ENCODE results near the gene MTMR1.

MTMR1 gene

DNA sequence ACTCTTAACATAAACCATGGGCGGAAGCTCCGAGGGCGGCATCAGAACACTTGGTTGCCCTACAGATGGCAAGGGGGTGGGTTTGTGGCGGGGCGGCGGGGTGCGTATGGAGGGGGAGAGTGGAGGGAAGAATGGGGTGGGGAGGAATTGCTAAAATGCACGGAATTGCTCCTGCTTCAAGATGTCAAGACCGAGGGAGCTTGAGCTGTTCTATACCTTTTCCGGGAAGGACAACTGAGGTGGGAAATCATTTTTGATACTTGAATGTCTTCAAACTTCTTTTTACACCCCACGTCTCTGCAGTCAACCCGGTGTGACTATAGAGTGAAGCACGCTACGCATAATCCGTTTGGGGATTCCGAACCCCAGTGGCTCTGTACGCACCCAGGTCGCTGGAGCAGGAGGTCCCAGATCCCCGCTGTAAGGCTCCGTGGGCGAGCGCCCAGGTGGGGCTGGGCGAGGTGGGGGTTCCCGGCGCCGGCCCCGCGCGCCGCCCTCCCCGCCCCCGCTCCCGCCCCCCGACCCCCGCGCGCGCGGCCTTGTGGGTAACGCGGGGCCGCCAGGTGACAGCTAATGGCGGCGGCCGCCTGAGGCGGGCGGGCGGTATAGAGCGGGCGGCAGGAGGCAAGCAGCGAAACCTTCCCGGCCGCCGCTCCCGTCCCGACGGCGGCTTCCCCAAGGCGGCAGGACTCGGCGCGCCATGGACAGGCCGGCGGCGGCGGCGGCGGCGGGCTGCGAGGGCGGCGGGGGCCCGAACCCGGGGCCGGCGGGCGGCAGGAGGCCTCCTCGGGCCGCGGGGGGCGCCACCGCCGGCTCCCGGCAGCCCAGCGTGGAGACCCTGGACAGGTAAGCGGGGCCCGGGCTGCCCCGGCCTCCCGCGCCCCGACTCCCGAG is at the start of gene MTMR1:
Gene MTMR1, plus strand, starts transcription at position 566 of the 894 bp plus-strand sequence. Its CDS starts 135 bp downstream, at position 701.
- no peak for DNase-seq

DNA sequence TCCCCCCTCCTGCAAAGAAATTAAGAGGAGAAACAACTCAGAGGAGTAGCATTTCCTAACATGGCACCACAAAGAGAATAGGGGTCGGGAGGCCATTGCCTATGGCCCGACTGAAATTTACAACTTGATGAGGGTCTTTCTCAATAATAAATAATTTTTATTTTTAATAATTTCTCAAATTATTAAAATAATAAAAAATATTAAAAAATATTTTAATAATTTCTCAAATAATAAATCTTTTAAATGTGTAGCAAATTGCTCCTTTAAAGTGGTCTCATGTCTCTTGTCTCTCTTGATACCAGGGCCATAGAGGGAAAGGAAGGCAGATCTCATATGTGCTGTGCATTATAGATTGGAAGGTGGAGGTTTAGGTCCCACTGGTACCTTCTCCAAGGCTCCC is 49.2 kb upstream of the MTMR1 start:
- DNase-seq, result no peak

DNA sequence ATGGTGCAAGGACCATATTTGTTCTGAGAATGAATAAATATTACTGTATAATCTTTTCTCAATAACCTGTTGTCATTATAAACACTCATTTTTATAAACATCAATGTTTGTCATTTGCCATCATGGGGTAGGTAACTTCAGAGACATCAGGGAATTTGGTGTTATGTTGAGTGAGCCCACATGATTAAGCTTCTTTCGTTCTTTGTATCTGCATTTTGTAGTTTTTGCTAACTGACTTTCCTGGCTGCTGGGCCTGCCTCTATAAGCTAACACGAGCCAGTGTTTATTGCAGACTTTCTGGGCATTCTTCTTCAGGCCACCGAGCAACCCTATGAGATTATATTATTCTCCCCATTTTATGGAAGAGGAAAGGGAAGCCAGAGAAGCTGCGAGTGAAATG is 48.8 kb upstream of the MTMR1 start:
- DNase-seq, result no peak

DNA sequence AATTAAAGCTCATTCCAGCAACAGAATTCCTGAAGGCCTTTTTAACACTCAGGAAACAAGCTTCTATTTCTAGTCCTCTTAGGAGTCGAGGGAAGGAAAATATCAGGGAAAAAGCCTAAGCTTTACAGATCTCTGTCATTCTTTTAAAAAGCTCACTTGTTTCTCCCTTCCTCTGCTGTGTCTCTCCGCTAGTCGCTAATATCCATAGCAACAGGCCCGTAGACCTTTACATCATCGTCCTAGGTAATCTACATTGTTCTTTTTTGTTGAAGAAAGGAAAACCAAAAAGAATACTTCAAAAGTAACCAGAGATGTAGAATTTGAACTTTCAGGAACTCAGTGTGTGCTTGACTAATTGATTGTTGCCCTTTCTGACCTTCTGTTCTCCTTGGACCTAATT is 45.9 kb upstream of the MTMR1 start:
- no peak for DNase-seq

DNA sequence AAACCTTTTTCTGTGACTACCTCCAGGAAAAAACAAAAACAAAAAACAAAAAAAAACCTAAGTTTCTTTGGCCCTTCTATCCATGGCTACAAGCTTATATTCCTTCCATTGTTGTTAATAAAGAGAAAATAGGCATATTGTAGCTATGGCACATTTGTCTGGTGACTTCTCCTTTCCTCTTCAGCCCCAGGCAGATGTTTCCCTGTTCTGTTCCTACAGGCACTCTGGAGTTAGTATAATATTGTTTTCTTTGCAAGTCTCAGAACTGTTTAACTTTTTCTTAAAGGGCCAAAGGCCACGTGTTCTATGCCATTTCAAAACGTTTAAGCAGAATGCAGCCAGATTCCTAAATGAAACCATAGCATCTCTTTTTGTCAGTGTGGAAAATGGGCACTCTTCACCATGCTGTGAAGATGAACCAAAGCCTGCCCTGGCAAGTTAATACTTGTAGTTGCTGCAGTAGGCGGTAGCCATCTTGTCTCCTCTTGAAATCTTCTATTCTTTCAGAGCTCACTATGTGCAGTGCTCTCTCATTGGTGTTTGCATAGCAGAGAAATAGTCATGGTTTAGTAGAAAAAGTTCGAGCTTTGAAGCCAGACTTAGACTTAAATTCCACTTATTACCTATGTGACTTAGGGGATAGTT is 44.8 kb upstream of the MTMR1 start:
- no peak for DNase-seq

DNA sequence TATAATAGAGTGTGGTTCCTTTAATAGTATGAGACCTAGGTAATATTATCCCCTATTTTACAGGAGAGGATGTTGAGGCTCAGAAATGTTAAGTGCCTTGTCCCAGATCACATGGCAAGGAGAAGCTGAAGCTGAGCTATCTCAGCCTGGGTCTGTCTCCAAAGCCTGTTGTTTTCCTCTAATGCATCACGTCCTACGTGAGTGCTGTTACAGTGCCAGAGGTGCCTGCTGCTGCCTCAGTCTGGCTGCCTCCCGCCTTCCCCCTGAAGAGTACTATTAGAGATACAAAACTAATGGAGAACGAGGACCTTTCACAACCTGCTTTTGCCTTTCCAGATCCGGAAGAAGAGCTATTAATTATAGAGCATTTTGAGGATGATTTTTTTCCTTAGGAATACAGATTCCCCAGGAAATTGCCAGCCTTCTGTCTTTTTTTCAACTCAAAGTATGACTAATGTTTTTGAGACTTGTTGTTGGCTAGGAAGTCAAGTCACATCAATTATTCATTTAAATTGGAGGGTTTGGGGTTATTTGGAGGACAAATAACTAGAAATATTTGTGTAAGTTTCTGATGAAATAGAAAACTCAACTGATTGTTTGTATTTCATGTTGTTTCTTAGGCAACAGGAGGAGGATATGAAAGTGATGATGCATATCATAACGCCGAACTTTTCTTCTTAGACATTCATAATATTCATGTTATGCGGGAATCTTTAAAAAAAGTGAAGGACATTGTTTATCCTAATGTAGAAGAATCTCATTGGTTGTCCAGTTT is 43.9 kb upstream of the MTMR1 start:
- no peak for DNase-seq

DNA sequence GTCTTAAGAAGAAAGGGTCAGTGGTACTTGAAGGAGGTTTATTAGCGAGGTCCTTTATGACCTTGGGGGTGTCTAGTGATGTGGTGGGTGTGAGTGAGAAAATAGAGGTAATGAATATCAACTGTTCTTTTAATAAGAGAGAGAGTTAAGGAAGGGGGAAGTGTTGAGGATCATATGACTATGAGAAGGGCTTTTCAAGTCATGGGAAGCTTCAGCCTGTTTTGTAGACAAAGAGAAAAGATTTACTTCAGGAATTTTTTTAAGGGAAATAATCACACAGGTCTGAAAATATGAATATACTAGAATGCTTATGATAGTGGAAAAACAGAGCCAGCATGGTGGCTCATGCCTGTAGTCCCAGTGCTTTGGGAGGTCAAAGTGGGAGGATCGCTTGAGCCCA is 41.3 kb upstream of the MTMR1 start:
- DNase-seq, result no peak

DNA sequence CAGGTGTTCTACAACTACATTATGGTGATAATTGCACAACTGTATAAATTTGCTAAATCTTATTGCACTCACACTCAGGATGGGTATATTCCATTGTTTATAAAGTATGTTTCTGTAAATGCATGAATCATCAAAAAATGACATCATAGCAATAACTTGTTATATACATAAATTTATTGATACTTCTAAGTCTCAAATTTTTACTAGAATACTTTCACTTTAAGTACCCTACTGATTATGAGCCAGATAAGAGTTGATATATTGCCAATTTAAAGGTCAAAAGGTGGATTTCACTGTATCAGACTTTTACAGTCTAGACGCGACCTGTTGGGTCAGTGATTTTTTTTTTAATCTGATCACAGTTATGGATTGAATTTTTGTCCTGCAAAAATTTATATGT is 37.4 kb upstream of the MTMR1 start:
- no peak for DNase-seq

DNA sequence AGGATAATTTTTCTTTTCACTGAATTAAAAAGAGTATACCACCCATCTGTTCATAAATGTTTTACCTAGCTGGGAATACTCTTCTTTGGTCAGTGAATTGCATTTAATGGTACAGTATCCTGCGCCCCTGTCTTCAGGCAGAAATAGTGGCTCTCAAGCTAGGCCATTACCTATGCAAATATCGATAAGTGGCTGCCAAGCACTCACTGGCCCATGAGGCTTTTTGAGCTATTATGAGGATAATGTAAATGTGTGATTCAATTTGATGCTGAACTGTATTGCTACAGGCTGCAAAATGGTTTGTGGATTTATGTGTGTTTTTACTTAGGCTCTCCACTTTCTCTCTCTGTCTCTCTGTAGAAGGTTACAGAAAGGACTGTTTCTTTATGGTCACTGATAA is 30.1 kb upstream of the MTMR1 start:
- DNase-seq, result no peak

DNA sequence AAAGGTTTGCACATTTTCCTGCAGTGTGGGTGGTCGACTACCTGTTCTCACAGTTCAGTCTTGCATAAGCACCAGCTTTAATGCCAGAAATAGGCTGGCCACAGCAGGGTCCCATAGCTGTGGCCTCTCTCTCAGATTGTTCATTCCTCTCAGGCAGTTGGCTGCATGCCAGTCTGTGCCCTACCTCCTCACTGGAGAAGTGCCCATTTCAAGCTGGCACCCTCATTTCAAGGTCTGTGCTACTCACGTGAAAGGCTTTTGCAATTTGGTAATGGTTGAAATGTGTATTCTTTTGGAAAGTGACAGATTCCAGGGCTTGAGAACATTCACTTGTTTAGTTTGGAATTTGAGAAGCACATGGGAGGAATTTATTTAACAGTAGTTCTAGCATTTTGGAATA is 28.9 kb upstream of the MTMR1 start:
- no peak for DNase-seq

DNA sequence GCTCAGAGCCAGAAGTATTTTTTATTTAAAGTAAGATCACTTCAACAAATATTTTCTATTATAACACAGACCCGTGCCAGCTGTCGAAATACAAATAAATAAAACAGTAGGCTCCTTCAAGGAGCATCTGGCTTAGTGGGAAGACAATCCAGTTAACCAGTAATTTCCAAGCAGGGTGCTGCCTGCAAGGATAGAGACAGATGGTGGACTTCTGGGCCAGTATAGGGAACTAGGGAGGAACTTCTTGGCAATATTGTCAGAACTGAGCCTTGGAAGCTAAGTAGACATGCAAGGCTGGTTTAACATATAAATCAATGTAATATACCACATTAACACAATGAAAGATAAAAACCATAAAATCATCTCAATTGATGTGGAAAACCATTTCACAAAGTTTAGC is 17.0 kb upstream of the MTMR1 start:
- DNase-seq, result no peak

DNA sequence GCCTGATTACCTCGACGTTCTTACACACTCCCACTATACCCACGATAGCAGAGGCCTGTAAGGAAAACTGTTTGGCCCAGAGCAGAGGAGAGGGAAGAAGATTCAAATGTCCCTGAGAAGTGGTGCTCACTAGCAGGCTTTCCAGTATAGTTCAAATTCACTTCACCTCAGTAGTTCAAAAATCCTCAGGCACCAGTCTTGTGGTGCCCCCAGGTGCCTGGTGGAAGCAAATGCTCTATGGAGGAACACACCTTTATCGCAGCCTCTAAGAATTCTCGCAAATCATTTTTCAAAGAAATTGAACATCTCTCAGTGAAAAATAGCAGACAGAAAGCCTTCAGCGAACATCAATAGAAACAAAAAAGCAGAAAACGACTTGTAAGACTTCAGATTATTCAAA is 12.2 kb upstream of the MTMR1 start:
- no peak for DNase-seq

DNA sequence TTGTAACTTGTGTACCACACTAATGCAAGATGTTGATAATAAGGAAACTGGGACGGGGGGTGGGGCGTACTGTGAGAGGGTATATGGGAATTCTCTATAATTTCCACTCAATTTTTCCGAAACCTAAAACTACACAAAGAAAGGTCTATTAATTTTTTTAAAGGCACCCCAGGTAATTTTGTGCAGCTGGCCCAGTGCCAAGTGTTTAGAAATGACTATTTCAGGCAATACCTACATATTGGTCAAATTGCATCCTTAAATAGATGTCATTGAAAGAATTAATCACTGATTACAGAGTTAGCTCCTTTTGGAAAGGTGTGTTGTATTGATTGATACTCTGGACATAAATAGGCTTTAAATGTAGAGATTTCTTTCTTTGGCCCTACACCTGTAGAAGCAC is 10.1 kb upstream of the MTMR1 start:
- DNase-seq, result no peak

DNA sequence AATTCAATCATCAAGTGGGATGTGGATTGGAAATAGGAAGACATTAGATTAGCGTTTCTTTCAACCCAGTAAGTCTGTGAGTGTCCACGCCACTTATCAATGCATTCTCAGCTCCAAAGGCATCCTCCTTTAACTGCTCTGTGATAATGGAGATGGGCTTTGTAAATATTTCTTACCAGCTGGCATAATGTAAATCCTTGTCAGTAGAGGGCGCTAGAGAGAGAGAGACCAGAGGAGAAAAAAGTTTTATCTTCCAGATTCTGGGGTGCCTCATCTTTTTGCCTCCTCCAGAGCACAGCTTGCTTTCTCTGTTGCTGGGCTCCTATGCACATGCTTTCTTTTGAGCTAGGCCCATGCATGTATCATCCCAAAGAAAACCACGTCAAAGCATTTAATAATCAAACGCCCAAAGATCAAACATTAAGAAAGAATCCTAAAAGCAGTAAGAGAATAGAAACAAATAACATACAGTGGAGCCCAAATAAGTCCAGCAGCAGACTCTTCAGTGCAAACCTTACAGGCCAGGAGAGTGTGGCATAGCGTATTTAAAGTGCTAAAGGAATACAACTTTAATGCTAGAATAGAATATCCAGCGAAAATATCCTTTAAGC is 9.6 kb upstream of the MTMR1 start:
- peak; percentile 3 to 36 for DNase-seq

DNA sequence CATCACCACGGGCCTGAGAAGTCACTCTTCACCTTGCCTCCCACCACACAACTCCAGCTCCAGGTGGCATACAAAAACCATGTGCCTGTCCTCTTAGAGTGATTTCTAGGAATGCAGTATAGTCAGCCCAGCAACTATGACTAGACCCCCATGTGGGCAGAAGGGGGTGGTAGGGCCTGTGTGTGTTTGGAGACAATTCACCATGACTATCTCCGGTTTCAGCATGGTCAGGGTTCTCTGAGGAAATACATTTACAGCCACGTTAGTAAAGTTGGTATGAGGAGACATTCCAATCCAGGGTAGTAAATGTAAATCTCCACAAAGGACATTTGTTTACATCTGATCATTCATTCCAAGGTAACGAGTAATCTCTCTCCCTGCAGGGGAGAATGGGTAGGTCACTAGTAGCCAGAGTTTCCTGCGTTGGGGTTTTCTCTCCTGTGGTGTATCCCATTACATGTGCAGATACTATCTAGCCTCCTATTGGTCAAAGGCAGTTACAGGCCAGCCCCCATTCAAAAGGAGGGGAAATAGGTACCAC is 4.2 kb upstream of the MTMR1 start:
- no peak for DNase-seq

DNA sequence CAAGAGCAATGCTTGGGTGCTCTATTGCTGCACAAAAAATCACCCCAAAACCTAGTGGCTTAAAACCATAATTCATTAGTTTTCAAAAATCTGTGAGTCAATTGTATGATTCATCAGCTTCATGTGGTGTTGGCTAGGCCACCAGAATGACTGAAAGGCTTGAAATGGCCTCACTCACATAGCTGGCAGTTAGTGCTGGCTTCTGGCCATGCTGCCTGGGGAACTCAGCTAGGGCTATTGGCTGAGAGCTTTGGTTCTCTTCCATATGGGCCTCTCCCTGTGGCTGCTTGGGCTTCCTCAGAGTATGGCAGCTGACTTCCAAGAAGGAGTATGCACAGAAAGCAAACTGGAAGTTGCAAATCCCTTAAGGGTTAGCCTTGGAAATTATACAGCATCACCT is 3.1 kb upstream of the MTMR1 start:
- no peak for DNase-seq

DNA sequence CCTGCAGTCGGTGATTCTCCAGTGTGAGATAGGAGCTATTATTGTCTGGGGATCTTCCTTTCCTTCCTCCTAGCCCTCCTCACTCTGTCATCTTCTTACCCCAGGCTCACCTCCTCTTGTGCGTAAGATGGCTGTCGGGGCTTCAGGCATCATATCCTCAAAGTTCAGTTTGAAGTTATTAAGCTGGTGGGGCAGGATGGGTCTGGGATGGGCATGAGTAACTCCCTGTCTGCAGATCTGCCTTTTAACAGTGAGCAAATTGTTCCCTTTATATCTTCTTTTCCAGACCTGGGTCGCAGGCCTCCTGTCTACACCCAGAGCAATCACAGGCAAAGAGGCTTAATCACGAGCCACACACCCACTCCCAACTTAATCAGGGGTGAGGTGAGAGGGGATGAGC is 900 bp upstream of the MTMR1 start:
- no peak for DNase-seq

DNA sequence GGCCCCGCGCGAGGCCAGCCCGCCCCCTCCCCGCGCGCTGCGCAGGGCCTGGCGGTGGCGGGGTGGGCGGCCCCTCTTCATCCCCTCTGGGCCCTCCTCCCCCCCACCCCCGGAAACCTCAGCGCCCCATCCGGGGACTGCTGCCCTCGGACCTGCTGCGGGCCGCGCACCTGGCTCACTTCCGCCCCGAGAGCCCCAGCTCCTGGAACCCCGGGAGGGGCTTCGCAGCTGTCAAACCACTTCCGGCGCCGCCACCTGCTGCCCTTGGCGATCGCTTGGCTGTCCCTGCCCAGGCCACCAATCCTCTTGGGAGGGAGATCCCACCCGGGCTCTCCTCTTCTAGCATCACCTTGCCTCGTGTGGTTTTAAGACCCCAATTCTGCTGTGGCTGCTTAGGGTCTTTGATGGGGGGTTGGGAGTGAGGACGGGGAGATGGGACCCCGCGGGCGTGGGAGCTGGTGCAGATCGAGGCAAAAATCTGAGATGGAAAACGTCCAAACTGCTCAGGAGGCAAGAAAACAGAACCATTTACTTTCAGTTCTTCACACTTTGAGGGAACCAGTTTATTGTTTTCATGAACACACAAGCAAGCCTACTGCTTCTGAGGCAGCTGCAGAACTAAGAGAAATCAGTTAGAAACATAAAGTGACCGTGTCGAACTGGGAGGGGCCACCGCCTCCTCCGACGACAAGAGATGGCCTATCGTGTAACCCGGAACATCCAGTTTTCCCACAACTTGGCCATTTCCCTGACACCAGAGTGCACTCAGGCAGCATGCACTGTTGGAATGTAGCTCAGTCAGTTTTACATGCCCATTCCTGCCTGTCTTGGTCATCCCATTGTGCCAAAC is 754 bp downstream of the MTMR1 start:
- DNase-seq, result peak; percentile 53 to 75

DNA sequence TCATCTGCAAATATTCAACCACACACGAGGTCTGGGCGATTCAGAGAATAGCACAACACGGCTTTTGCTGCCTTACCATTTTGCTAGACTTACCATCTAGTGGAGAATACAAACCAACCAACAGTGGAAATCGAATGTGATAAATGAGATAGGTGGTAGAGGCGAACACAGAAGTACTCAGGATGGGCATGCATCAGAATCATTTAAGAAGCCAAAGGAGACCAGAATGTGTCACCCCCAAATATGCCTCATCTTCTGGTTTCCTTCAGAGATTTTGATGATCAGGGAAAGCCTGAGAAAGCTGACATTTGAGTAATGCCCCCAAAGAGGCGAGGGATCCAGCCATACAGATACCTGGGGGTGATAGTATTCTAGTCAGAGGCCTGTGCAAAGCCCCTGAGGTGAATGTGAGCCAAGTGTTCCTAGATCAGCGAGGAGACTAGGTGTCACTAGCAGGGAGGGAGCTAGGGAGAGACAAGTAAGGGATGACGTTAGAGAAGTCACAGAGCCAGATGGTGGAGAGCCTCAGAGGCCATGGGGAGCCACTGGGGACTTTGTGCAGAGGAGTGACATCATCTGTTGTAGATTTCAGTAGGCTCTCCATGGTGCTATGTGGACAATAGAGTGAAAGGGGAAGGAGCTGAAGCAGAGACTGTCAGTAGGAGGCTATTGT is 1.7 kb downstream of the MTMR1 start:
- DNase-seq, result no peak

DNA sequence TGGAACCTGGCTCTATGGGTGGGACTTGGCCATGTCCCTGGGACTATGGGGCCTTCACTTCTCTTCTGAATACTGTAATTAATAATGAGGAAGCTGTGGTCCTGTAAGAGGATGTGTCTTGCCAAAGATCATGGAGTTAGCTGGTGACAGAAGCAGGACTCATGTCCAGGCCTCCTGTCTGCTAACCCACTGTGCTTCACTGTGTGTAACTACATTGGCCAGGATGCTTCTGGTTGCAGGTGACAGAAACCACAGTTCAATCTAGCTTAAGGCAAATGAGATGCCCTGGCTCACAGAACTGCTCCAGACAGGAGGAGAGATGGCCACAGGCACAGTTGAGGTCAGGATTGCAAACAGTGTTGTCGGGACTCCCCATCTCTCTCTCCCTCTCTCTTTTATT is 3.1 kb downstream of the MTMR1 start:
- no peak for DNase-seq

DNA sequence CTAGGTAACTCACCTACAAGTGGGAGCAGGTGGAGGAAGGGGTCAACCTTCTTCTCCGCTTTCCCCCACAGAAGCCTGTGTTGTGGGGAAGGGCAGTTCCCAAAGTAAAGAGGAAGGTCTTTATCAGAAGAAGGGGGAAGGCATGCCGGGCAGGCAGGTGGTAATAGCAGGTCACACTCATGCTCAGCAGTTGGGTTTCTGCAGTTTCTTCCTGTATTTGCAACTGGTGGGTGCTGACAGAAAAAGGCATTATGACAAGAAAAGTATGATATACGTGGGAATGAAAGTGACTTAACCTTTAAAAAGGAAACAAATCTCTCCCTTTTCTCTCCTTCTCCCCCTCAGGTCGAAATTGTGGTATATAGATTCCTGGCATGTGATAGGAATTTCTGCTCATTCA is 3.7 kb downstream of the MTMR1 start:
- no peak for DNase-seq

DNA sequence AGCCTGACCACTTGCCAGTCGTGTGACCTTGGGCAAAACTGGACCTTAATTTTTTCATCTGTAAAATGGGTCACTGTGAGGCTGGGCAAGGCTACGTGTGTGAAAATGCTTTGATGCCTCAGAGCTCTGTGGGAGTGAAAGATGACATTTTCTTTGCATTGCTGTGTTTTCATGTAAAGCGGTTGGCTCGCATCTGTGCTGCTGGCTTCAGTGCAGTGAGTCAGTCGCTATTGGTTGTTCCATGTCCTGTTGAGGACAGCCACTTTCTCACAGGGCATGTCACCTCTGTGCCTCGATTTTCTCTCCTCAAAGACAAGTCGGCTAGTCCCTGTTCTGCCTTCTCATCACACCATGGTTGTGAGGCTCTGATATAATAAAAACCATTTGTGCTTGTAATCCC is 4.4 kb downstream of the MTMR1 start:
- DNase-seq, result no peak
